GM19351 (cell line): ENCODE data around the gene CPNE4.

Experiments used
- ATAC-seq: cut with Tn5 transposase; IDR thresholded peaks from one replicate; pipeline ENCODE4 v1.9.1; 2021; ENCODE audit warnings: mild to moderate bottlenecking, moderate library complexity; ENCODE audit not compliant: unreplicated experiment

Gene CPNE4

DNA sequence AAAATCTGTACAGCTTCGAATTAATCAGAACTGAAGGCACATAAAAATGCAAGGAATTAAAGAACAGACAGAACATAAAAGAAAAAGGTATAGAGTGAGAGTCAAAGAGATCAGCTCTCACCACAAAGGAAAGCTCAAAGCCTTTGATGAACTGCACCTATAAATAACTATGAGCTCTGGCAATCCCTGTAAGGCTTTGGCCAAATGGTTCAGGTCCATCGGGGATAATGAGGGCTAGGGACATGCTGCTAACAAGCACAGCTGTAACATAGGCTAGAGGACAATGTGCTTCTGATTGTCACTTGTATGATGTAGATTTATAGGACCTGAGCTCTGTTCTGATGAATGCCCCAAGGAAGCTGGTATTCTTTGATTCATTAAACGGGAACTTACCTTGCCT, 418.1 kb downstream of the CPNE4 start:
- no peak for ATAC-seq

DNA sequence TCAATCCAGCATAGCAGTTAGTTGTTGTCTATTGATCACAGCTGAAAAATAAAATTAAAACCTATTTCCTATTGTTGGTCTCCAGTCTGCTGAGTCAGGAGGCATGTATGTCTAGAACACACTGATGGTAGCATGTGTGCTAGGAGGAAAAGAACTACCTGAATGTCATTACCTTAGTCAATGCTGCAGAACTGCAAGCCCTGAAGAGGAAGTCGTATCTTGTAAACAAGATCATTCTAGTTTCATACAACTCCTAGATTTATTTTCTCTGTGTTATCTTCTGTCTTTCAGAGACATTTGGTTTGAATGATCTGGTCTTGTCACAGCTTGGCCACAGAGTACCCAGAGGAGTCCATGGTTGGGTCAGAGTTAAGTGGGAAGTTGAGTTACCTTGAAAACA, 422.1 kb downstream of the CPNE4 start:
- no peak for ATAC-seq

GRCh38 chr3:131610174-131610573, 424.6 kb downstream of the CPNE4 start:
- no peak for ATAC-seq

GRCh38 chr3:131608741-131609140, 426.1 kb downstream of the CPNE4 start:
- ATAC-seq: no peak

GRCh38 chr3:131608296-131608695, 426.5 kb downstream of the CPNE4 start:
- peak; percentile 55 for ATAC-seq

DNA sequence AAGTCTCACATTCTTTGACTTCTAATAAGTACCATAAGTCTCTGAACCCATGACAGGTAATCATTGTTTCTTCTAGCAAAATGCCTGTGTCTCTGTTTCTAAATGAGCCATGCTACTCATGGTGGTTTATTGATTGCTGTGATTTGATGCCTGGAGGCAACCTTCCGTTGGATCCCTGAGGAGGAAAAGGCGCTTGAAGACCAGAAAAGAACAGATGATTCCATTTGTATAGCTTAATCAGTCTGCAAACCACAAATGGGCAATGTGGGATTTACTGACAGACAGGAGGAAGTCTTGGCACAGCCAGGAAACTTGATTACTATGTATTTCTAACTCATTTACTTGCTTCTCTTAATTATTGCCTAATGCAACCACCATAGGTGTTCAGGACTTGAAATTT, 428.9 kb downstream of the CPNE4 start:
- ATAC-seq: no peak

GRCh38 chr3:131602011-131602779, 432.6 kb downstream of the CPNE4 start:
- no peak for ATAC-seq

GRCh38 chr3:131597816-131598215, 437.0 kb downstream of the CPNE4 start:
- no peak for ATAC-seq

GRCh38 chr3:131596884-131597283, 437.9 kb downstream of the CPNE4 start:
- no peak for ATAC-seq

GRCh38 chr3:131591394-131592014, 443.3 kb downstream of the CPNE4 start:
- no peak for ATAC-seq

- ATAC-seq: no peak
Measured at GRCh38 chr3:131586277-131586676, 448.5 kb downstream of the CPNE4 start.

- no peak for ATAC-seq
Measured at GRCh38 chr3:131582438-131582837, 452.4 kb downstream of the CPNE4 start.

DNA sequence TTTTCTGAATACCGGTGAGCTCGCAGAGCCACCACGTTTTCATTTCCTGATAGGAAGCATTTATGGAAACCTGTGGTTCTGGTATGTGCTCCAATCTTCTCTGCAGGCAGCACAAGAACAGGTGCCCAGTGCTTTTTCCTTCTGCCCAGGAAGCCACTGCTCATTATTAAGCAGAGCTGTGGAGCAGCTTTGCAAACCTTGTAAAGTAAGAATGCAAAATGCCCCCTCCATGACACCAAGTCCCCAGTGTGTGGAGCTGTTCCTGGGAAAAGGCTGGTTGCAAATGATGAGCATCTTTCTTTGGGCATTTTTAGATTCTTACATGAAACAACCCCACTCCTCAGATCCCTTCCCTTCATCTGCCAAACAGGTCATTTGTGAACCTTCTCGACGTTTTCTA, 466.4 kb downstream of the CPNE4 start:
- no peak for ATAC-seq

DNA sequence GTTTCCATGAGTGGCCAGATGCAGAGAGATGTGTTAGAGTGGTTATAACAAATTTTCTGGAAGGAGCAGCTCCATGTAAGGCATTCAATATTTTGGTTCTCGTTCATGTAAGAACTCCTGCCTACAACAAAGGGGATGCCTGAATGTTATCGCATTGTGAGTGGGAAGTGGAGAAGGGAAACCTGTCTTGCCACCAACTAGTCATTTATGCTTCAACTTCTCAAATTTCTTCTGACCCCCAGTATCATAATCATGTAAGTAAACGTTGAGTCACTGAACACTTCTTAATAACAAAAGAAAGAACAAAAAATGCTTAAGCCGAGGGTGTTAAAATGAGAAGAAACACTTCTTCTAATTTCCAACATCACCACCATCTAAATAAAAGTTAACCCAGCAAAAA, 470.0 kb downstream of the CPNE4 start:
- ATAC-seq: no peak

DNA sequence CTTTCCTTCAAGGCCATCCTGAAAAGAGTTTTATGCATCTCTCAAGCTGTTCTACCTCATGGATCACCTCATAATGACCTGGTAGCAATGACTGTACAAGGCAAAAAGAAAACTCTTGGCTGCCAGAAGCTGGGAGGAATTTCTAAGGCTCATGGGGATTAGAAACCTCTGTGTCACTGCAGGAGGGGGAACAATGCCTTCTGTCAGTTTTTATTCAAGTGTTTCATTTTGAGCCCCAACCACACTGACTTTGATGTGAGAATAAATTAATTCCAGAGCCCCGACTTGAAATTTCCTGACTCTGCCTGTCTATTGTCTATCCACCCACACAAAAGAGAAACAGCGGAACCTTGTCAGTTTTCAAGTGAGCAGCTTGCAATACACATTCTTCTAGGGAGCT, 473.3 kb downstream of the CPNE4 start:
- no peak for ATAC-seq

- ATAC-seq: peak; percentile 66
Measured at GRCh38 chr3:131560795-131561194, 474.0 kb downstream of the CPNE4 start.

GRCh38 chr3:131555456-131555855, 479.4 kb downstream of the CPNE4 start:
- no peak for ATAC-seq

- ATAC-seq: peak; percentile 93
Measured at GRCh38 chr3:131553495-131554247, 481.1 kb downstream of the CPNE4 start.

DNA sequence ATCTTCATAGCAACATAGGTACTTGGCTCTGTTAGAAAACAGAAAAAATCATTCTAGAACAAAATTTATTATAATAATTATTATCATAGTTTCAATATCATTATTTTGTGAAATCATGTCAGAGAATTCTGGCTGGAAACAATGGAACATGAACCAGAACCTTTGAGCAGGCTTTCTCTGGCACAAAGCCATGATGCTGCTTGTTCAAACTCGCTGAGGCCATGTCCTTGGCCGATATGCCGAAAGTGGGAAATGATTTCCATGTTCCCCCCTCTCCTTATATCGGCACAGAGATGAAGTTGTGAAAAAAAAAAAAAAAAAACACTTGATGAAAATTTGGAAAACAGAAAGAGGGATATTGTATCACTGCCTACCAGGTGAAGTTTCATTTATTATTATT, 483.1 kb downstream of the CPNE4 start:
- no peak for ATAC-seq

DNA sequence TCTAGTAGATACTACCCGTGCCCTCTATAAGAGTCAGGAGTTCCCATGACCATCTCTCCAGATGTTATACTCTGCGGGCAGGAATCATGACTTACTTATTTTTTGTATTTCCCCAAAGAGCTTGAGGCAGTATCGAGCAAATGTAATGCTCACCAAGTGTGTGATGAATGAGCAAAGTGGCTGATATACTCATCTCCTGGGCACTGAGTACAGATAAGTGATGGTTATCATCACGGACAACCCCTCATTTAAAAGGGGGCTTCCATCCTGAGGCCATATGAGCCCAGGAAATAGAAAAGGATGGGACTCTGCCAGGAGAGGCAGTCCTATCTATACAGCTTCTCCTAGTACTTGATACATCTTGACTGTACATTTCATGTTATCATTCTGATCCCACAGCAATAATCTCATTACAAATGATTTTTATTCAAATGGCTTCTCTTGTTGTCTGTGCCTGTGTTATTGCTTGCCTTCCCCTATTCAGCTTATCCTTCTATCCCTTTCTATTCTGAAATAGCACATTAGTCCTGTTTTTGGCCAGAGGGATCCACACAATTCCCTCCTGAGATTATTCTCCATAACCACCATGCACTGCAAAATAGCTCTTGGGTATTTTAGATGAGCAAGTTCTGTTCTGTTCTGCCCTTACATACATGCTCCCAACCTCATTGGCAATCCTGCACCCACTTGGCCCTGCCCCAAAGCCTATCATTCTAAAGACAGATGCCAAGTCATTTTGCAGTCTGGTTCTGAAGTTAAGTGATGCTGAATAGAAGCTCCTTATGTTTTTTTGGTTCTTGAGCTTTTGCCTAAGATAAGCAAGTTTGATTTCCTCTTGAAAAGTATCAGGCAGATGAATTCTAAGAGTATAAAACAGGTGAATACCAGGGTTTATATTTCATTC, 484.0 kb downstream of the CPNE4 start:
- no peak for ATAC-seq

GRCh38 chr3:131549340-131549739, 485.5 kb downstream of the CPNE4 start:
- ATAC-seq: no peak
